CD4-positive, CD25-positive, alpha-beta regulatory T cell (primary cell): ENCODE data around the gene DUOX2. TPM values are rescaled to one million over a fixed set of nuclear protein-coding genes. Genes with fewer than 3 reads are reported as not detected.

Experiments
- ATAC-seq, 2 donors: fragments of 150-1000 bp; cut with Tn5 transposase; one replicate each; pipeline ENCODE4 v1.10.0; 2021; ENCODE audit warnings: low read depth in 2 of 2, moderate number of reproducible peaks in 2 of 2, moderate library complexity in 1 of 2
- DNase-seq, 3 donors: peaks; one replicate each; pipeline versions ENCODE4 v3.0.0 to v3.0.0-alpha.2; 2012 to 2022; ENCODE audit warnings: mixed read lengths in 1 of 3
- H3K27ac ChIP-seq: one replicate; pipeline ENCODE4 v1.7.0; 2013; ENCODE audit warnings: mild to moderate bottlenecking, low read length; ENCODE audit not compliant: insufficient read depth, poor library complexity, severe bottlenecking
- H3K27me3 ChIP-seq: one replicate; pipeline ENCODE4 v1.7.0; 2013; ENCODE audit warnings: low read length; ENCODE audit not compliant: control insufficient read depth, insufficient read depth
- H3K36me3 ChIP-seq: one replicate; pipeline ENCODE4 v1.7.0; 2013; ENCODE audit warnings: mild to moderate bottlenecking, low read length, moderate library complexity; ENCODE audit not compliant: control insufficient read depth, insufficient read depth
- H3K4me1 ChIP-seq: 2 replicates; pipeline ENCODE4 v1.7.0; 2013; ENCODE audit warnings: mild to moderate bottlenecking, low read length; ENCODE audit not compliant: insufficient read depth, control insufficient read depth, poor library complexity, severe bottlenecking
- H3K4me3 ChIP-seq: one replicate; pipeline ENCODE4 v1.7.0; 2013; ENCODE audit warnings: low read depth, mild to moderate bottlenecking, low read length, moderate library complexity
- H3K9me3 ChIP-seq, 2 experiments: 1 replicate in 1 of 2; 2 replicates in 1 of 2; pipeline ENCODE4 v1.7.0; 2013; ENCODE audit warnings: low read length in 2 of 2, mild to moderate bottlenecking in 1 of 2, moderate library complexity in 1 of 2; ENCODE audit not compliant: control insufficient read depth in 2 of 2
- H3K27ac Mint-ChIP-seq, 3 donors: one replicate each; pipeline ENCODE4 v1.8.0; 2020 to 2022; ENCODE audit warnings: mild to moderate bottlenecking in 3 of 3, mixed read lengths in 3 of 3, moderate library complexity in 2 of 3
- H3K27me3 Mint-ChIP-seq: one replicate; pipeline ENCODE4 v1.8.0; 2022; ENCODE audit warnings: mild to moderate bottlenecking, mixed read lengths
- H3K36me3 Mint-ChIP-seq: one replicate; pipeline ENCODE4 v1.8.0; 2020; ENCODE audit warnings: mixed read lengths
- H3K4me1 Mint-ChIP-seq, 4 donors: one replicate each; pipeline ENCODE4 v1.8.0; 2020 to 2022; ENCODE audit warnings: mixed read lengths in 4 of 4, mild to moderate bottlenecking in 1 of 4
- H3K4me3 Mint-ChIP-seq, 4 donors: one replicate each; pipeline ENCODE4 v1.8.0; 2020 to 2022; ENCODE audit warnings: mild to moderate bottlenecking in 4 of 4, mixed read lengths in 4 of 4, moderate library complexity in 3 of 4
- H3K9me3 Mint-ChIP-seq, 7 donors: one replicate each; pipeline ENCODE4 v1.8.0; 2020 to 2022; ENCODE audit warnings: mixed read lengths in 7 of 7, mild to moderate bottlenecking in 3 of 7, moderate library complexity in 2 of 7
- polyA plus RNA-seq, 4 donors: library from polyadenylated mRNA; unstranded; fragments of 300-500 nt; fragmentation: Illumina TruSeq; gene quantifications; one replicate each; pipeline ENCODE4 v1.2.3, GENCODE V29; 2021
- total RNA-seq: library from RNA; stranded (reverse); gene quantifications from one replicate; pipeline ENCODE4 v1.2.3, GENCODE V29; 2022

Gene DUOX2
- total and polyA plus RNA-seq, 5 donors from 2014 or later: not detected

DNA sequence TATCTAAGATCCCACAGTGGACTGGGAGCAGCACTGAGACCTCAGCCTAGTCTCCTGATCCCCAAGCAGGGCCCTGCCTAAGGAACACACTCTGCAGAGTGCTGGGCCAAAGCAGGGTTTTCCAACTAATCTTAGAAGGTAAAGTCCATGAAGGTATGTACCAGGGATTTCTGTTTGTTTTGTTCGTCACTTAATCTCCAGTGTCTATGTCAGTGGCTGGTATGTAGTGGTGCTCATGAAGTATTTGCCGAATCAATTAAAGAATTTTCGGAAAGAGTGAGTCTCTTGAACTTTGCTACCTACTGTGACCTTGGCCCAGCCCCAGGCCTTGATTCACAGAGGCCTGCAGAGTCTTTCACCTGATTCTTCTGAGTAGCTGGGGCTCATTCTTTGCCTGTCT, 17.5 kb upstream of the DUOX2 start:
- Mint-ChIP-seq H3K36me3 (no peaks in the 10 kb centered on the region), H3K27me3 (peaks cover 70% of the 10 kb centered on the region), H3K9me3 (peaks cover 0 to 3% (median 0%) of the 10 kb centered on the region in 7 donors), H3K27ac (no peak overlapping the region), H3K4me1 (peaks cover 0 to 29% (median 5%) of the 10 kb centered on the region in 4 donors), H3K4me3 (no peak overlapping the region)
- Histone ChIP-seq H3K9me3 (no peaks in the 10 kb centered on the region), H3K27me3 (peaks cover 48% of the 10 kb centered on the region), H3K4me1 (peaks cover 20% of the 10 kb centered on the region), H3K36me3 (no peaks in the 10 kb centered on the region), H3K4me3 (no peak overlapping the region), H3K27ac (no peak overlapping the region)
- ATAC-seq (no peak), DNase-seq (no peak)

DNA sequence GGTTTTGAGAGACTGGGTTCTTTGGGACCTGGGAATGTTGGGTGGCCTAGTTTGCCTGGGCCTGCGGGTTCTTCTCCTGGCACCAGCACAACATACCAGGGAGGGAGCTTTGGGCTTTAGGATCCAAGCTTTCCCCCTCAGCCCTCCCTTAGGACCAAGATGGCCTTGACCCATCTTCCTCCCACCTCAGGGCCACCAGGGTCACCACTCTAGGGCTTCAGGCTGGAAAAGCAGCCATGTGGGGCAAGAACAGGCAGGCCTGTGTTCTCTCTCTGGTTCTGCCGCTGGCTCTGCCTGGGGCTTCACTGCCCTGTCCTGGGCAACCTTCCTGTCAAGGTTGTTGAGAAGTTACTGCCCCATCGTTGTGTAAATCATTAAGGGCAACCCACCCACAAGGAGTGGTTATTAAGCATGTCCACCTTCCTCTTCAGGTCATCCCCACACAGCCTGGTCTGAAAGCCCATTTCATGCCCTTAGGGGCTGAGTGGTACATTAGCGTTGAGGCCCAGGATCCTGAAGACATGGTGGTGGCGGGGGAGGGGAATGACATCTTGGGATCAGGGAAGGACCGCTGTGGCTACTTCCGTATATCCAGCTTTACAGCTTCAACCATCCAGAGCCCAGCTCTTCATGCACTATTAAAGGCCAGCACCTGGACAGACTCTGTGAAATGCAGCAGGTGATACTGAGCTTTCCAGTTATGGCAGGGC, 16.5 kb upstream of the DUOX2 start:
- Mint-ChIP-seq H3K4me1 (peaks cover 0 to 23% (median 4%) of the 10 kb centered on the region in 4 donors), H3K4me3 (peak overlapping the region in 1 of 4 donors; percentile 48), H3K27ac (no peak overlapping the region), H3K27me3 (peaks cover 75% of the 10 kb centered on the region), H3K36me3 (no peaks in the 10 kb centered on the region), H3K9me3 (peaks cover 0 to 3% (median 0%) of the 10 kb centered on the region in 7 donors)
- Histone ChIP-seq H3K27ac (no peak overlapping the region), H3K36me3 (no peaks in the 10 kb centered on the region), H3K9me3 (no peaks in the 10 kb centered on the region), H3K27me3 (peaks cover 56% of the 10 kb centered on the region), H3K4me3 (no peak overlapping the region), H3K4me1 (peaks cover 14% of the 10 kb centered on the region)
- ATAC-seq (no peak), DNase-seq (no peak)

DNA sequence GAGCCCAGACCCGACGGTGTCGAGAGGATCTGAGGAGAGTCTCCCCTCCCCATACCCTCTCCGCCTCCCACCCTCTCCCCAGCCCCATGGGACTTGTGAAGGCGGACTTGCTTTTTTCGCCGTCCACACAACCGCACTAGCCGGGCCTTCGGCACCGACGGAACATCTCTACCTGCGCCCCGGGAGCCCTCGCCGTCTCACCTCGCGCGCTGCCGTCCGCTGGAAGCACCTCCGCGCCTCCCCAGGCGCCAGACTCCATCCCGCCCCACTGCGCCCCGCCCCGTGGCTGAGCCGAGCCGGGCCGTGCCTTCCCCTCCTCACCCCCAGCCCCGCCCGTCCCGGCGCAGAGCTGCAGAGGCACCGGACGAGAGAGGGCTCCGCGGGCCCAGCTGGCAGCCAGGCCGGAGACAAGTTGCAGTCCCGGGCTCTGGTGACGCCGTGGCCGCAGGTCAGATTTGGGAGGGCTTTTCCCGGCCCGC, 15.7 kb upstream of the DUOX2 start, which contains the start of the genes DUOX1 and DUOXA1:
Gene DUOX1, plus strand, starts transcription at position 344 of the 479 bp plus-strand sequence. CDS start 1,973 bp downstream, outside the sequence.
Gene DUOXA1, minus strand, starts transcription at position 229 of the 479 bp plus-strand sequence. CDS start 6,865 bp downstream, outside the sequence.
- Histone ChIP-seq H3K4me3 (no peak within 1 kb of the TSS), H3K9me3 (no peaks in the 10 kb centered on the region), H3K27ac (no peak within 1 kb of the TSS), H3K4me1 (peaks cover 10% of the 10 kb centered on the region), H3K36me3 (no peaks in the 10 kb centered on the region), H3K27me3 (peaks cover 62% of the 10 kb centered on the region)
- ATAC-seq (peak; percentile 28 to 50), DNase-seq (peak in 1 of 3 donors; percentile 39)
- H3K27ac Mint-ChIP-seq: peak within 1 kb of the TSS in 1 of 3 donors; percentile 16
- H3K36me3 Mint-ChIP-seq: no peaks in the 10 kb centered on the region
- H3K9me3 Mint-ChIP-seq: peaks cover 0 to 3% (median 0%) of the 10 kb centered on the region in 7 donors
- H3K4me1 Mint-ChIP-seq: peaks cover 0 to 20% (median 3%) of the 10 kb centered on the region in 4 donors
- H3K4me3 Mint-ChIP-seq: peak within 1 kb of the TSS in 1 of 4 donors; percentile 55
- peaks cover 78% of the 10 kb centered on the region for H3K27me3 Mint-ChIP-seq

DNA sequence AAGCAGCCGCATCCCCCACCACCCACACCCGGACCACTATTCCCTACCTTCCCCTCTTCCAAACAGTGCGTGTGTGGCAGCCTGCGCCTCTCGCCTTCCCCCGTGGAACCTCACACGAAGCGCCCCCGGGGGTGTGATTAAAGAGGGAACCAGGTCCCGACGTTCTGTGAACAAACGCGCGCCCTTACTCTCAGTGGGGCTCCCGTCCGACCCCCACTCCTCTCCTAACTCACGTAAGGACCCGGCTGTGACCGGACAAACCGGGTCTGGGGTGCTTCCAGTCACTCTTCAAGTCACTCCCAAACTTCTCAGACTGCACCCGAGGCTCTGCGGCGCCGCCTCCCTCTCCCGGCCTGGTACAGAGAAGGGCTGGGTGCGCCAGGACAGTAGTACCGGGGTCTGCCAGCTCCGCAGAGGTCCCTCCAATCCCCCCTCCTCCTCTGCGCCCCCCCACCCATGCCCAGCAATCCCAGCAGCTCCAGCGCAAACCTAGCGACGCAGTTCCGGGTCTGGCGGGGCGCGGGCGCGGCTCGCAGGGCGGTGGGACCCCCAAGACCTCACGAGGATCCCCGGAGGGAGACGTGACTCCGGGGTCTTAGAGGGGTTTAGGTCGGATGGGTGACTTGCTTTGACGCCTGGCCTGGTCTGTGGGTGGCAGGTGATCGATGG, 15.1 kb upstream of the DUOX2 start:
- Mint-ChIP-seq H3K9me3 (peaks cover 0 to 3% (median 0%) of the 10 kb centered on the region in 7 donors), H3K4me3 (peak overlapping the region in 1 of 4 donors; percentile 55), H3K36me3 (no peaks in the 10 kb centered on the region), H3K27me3 (peaks cover 73% of the 10 kb centered on the region), H3K4me1 (peaks cover 0 to 14% (median 2%) of the 10 kb centered on the region in 4 donors), H3K27ac (no peak overlapping the region)
- ATAC-seq (no peak), DNase-seq (no peak)
- Histone ChIP-seq H3K9me3 (no peaks in the 10 kb centered on the region), H3K4me3 (no peak overlapping the region), H3K27ac (no peak overlapping the region), H3K4me1 (peaks cover 9% of the 10 kb centered on the region), H3K36me3 (no peaks in the 10 kb centered on the region), H3K27me3 (peaks cover 59% of the 10 kb centered on the region)

DNA sequence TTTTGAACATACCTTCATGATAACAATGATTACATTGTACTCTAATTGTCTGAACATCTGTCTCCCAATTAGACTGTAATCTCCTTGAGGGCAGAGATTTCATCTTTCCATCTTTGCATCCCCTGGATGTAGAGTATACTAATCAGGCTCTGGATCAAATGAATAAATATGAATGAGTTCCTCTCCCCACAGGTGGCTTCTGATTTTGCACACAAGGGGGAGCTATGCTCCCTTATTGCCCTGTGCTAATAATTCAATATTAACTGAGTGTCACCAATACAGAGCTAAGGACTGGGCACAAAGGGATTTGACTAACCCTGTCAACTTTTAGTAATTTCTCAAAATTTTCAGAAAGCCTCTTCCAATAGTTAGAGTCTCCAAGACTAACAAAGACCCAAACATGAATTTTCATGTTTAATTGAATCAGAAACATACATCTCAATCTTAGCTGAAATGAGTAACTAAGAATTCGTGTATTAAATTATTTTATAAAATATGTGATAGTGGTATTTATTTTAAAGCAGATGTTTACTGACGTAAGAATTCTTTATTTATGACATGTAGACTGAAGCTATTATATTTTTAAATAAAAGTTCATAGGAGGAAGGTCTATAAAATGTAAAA, 12.7 kb upstream of the DUOX2 start:
- Mint-ChIP-seq H3K9me3 (peaks cover 0 to 1% (median 0%) of the 10 kb centered on the region in 7 donors), H3K4me3 (no peak overlapping the region), H3K4me1 (peaks cover 0 to 14% (median 2%) of the 10 kb centered on the region in 4 donors), H3K27ac (peak overlapping the region in 1 of 3 donors; percentile 16), H3K27me3 (peaks cover 53% of the 10 kb centered on the region), H3K36me3 (no peaks in the 10 kb centered on the region)
- peak; percentile 57 to 70 for ATAC-seq
- Histone ChIP-seq H3K4me3 (no peak overlapping the region), H3K27me3 (peaks cover 47% of the 10 kb centered on the region), H3K4me1 (peaks cover 9% of the 10 kb centered on the region), H3K9me3 (no peaks in the 10 kb centered on the region), H3K27ac (no peak overlapping the region), H3K36me3 (no peaks in the 10 kb centered on the region)
- DNase-seq: peak; percentile 20 to 50 (median 47)

DNA sequence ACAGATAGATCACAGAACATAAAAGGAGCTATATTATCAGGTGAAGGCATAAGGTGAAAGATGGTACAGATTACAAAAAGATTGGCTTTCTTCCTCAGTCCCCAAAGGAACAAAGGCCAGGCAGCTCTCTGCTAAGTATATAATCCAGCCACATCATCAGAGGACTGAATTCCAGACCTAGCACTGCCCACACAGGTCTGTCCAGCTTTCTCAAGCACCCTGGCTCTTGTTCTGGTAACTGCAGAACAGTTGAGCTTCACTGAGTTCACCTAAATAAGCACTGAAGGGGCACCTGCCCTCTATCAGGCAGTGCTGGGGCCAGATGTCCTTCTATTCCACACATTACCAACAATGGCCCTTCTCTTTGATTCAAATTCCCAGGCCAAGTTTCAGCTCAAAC, 9.4 kb upstream of the DUOX2 start:
- DNase-seq: no peak
- H3K4me3 ChIP-seq: no peak overlapping the region
- H3K4me1 ChIP-seq: no peaks in the 10 kb centered on the region
- peaks cover 32% of the 10 kb centered on the region for H3K27me3 ChIP-seq
- no peaks in the 10 kb centered on the region for H3K9me3 ChIP-seq
- no peaks in the 10 kb centered on the region for H3K36me3 ChIP-seq
- Mint-ChIP-seq H3K4me1 (peaks cover 0 to 3% (median 0%) of the 10 kb centered on the region in 4 donors), H3K27ac (no peak overlapping the region), H3K4me3 (no peak overlapping the region), H3K27me3 (peaks cover 56% of the 10 kb centered on the region), H3K36me3 (no peaks in the 10 kb centered on the region), H3K9me3 (peaks cover 0 to 1% (median 0%) of the 10 kb centered on the region in 7 donors)
- no peak overlapping the region for H3K27ac ChIP-seq
- no peak for ATAC-seq

DNA sequence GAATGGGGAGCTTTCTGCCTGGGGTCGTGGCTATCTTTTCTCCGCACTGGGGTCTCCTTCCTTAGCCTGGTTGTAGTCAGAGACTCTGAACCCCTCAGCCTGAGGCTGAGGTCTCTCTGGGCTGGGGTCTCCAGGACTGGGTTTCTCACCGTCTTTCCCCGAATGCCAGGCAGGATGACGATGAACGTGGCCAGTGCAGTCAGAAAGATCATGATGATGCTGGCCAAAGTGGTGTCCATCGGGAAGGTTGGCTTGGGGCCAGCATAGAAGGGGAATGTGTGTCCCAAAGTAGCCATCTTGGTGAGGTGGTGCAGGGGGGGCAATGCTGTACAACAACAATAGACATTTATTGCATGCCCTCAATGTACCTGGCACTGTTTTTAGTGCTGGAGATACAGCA, 8.7 kb upstream of the DUOX2 start:
- Histone ChIP-seq H3K4me1 (peaks cover 4% of the 10 kb centered on the region), H3K36me3 (no peaks in the 10 kb centered on the region), H3K4me3 (no peak overlapping the region), H3K9me3 (no peaks in the 10 kb centered on the region), H3K27ac (no peak overlapping the region), H3K27me3 (peaks cover 25% of the 10 kb centered on the region)
- no peak overlapping the region for H3K4me3 Mint-ChIP-seq
- H3K27ac Mint-ChIP-seq: no peak overlapping the region
- H3K9me3 Mint-ChIP-seq: peaks cover 0 to 3% (median 0%) of the 10 kb centered on the region in 7 donors
- peaks cover 57% of the 10 kb centered on the region for H3K27me3 Mint-ChIP-seq
- H3K36me3 Mint-ChIP-seq: no peaks in the 10 kb centered on the region
- no peak for DNase-seq
- ATAC-seq: no peak
- H3K4me1 Mint-ChIP-seq: peaks cover 0 to 6% (median 5%) of the 10 kb centered on the region in 4 donors
